Stimulated activated CD4-positive, alpha-beta T cell treated with anti-CD3 and anti-CD28 coated beads, Interleukin-2, amount 100 ng/mL, for 48 hours (primary cell): ENCODE measurements around the gene NOL11.
"Not testable (repeated sequence)": the region's sequence is repeated elsewhere in the genome, so short reads cannot be mapped to it uniquely, and the experiment has no call there.

Experiments
- DNase-seq, 2 donors: peaks; one replicate each; pipeline ENCODE4 v3.0.0-alpha.2; 2020

The NOL11 gene

DNA sequence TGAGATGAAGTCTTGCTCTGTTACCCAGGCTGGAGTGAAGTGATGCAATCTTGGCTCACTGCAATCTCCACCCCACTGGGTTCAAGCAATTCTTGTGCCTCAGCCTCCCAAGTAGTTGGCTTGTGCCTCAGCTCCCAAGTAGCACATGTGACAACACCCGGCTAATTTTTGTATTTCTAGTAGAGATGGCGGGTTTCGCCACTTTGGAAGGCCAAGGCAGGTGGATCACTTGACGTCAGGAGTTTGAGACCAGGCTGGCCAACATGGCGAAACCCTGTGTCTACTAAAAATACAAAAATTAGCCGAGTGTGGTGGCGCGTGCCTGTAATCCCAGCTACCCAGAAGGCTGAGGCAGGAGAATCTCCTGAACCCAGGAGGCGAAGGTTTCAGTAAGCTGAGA is 39.0 kb downstream of the NOL11 start:
- DNase-seq: not testable (repeated sequence)

DNA sequence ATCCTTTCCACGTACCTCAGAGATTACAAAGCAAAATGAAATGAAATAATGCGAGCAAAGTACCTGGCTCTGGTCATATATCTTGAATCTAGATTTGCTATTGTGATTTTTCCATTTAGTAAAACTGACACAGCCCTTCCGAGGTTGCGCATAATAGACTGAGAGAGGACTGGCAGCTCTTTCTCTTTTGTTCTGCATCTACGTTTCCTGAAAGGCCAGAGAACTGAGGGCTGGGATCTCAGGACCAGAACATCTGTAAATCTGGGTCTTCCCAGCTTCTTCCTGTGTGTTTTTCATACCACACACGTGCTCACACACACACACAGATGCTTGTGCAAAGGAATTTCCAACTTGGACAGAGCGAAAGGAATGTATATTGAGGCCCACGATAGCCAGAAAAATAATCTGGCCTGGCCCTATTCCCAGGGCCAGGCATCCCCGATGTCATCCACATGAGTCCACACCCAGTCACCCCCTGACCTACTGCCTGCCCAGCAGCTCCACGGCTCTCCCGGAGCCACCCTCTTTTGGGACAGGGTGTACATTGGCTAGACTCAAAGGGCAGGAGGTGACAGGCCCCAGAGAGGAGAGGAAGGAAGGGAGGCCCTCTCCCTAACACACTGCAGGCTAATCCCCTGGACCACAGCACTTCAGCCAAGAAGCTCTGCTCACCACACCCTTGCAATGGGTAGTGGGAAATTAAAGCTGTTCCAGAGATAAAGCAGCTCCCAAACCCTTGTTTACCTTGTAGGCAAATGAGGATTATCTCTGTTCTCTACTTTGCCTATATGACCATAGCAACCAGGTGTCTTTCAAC is 41.8 kb downstream of the NOL11 start:
- no peak for DNase-seq

DNA sequence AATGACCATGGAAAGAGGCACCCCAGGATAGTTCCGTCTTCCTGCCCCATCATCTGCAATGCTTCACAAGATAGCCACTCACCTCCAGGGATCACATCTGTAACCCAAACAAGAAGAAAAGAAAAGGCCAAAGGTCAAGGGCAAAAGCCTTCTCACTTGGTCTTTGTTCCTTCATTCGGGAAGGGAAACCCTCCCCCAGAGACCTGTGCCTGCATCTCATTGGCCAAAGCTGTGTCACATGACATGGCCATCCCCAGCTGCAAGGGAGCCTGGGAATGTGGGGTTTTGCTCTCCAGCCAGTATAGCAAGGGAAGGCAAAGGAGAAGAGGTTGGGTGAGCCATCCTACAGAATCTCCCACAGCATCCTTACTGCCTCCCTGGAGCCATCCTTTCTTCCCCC is 47.9 kb downstream of the NOL11 start:
- no peak for DNase-seq

DNA sequence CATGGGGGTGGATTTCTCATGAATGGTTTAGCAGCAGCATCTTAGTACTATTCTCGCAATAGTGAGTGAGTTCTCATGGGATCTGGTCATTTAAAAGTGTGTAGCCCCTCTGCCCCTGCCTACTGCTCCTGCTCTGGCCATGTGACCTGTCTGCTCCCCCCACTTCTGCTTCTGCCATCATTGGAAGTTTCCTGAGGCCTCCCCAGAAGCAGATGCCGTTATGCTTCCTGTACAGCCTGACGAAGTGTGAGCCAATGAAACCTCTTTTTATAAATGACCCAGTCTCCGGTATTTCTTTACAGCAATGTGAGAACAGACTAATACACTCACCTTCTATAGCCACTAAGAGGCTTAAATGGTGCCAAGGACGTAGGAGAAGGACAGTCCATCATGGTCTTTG is 51.5 kb downstream of the NOL11 start:
- DNase-seq: no peak

DNA sequence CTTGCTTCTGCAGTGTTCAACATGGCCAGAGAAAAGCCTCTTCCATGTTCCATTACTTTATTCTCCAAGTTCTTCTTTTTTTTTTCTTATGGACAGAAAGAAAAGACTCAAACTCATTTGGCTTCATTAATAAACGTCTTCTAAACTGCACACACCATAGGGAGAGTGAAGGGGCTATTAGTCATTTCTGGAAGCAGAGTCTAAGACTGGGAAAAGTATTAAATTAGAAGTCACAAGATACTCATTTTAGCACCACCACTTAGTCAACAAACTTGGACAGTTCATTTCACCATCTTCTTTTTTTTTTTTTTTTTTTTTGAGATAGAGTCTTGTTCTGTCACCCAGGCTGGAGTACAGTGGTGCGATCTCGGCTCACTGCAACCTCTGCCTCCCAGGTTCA is 52.8 kb downstream of the NOL11 start:
- DNase-seq: no peak

DNA sequence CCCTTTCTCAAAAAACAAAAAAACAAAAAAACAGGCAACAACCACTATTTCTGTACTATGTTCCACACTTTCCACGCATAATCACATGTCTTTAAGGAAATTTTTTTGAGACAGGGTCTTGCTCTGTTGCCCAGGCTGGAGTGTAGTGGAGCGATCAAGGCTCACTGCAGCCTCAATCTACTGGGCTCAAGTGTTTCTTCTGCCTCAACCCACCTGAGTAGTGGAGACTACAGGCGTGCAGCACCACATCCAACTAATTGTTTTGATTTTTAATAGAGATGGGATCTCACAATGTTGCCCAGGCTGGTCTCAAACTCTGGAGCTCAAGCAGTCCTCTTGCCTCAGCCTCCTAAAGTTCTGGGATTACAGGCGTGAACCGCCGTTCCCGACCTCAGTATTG is 54.9 kb downstream of the NOL11 start:
- DNase-seq: no peak

DNA sequence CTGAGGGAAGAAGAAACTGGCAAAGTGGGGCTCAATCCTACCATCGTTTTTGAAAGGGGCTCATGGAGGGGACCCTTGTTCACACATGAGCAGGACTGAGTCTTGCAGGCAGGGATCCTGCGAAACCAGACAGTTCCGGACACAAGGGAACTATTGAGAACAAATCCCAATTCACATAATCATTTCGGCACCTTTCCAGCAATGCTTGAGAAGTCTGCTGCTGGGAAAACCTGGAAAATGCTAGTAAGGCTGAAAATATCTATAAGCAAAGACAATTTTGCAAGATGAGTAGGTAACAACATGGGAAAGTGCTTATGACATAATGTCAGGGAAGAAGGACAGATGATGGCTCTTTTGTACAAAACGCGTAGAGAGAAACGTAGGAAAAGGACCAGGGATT is 55.5 kb downstream of the NOL11 start:
- DNase-seq: no peak

DNA sequence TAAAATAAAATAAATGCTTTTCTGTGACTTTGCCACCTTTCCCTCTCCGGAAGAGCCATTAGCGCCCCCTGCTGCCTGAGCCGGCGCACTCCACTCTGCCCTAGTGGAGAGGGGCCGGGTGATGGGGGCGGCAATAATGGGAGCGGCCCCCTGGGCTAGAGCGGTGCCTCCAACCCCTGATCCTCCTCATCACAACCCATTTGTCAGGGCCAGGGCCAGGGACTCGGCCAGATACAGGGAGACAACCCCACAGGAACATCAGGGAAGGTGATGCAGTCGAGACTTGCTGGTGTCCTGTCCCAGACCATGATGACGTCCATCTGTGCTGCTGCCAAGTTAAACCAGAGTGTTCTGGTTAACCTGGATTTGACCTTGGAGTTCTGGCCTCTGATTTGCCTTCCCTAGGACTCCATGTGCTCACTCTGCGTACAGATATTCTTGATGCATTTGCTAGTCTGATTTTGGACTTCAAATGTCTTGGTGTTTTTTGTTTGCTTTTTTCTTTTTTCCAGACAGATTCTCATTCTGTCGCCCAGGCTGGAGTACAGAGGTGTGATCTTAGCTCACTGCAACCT is 61.4 kb downstream of the NOL11 start:
- DNase-seq: peak; percentile 24 to 36

DNA sequence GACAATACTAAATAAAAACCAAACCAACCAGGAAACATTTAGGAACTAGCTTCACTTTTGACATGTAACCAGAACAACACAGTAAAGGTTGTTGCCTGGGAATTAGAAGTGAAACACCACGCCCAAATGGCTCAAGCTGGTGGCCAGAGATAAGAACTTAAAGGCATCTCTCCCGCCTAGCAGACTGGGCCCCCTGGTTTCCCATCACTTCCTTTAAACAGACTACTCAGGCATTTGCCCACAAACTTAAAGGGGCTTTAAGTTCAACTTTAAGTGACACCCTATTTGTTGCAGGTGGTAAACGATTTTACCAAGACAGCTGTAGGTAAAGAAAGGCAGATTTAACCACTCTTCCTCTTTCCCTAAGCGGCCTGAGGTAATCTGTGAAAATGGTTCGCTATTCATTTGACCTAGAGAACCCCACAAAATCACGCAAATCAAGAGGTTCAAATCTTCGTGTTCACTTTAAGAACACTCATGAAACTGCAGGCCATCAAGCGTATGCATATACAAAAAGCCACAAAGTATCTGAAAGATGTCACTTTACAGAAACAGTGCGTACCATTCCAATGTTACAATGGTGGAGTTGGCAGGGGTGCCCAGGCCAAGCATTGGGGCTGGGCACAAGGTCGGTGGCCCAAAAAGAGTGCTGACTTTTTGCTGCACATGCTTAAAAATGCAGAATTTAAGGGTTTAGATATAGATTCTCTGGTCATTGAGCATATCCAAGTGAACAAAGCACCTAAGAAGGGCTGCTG is 66.8 kb downstream of the NOL11 start:
- DNase-seq: no peak

DNA sequence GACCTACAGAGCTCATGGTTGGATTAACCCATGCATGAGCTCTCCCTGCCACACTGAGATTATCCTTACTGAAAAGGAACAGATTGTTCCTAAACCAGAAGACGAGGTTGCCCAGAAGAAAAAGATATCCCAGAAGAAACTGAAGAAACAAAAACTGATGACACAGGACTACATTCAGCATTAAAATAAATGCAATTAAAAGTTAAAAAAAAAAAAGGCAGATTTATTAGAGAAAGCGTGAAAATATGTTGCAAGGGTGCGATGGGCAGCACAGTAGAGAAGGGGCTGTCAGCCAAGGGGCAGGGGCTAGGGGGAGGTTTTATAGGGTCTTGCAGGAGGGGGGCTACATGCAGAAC is 67.4 kb downstream of the NOL11 start:
- no peak for DNase-seq

DNA sequence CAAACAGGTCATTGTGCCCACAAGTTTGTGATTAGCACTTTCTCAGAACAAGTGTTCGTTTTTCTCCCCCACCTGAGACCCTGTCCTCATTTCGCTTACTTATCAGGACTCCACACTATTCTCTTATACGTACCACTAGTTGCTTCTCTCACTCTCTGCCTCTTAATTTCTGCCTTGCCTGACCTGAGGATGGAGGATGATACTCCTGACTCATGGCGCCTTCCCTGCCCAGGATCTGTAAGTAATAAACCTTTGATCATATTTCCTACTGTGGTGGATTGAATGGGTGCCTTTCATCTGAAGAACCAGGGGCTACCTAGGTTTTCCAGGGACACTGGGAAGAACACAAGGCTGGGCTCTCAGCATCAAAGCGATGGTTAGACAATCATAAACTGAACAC is 67.8 kb downstream of the NOL11 start:
- no peak for DNase-seq
